RPMI7951 (cell line): Measurements from ENCODE around the gene MCUB. TPM values are rescaled to one million over a fixed set of nuclear protein-coding genes. Genes with fewer than 3 reads are reported as not detected.
"Not testable (repeated sequence)": the region's sequence is repeated elsewhere in the genome, so short reads cannot be mapped to it uniquely, and the experiment has no call there.

Source experiments
- DNase-seq: peaks from one replicate; pipeline ENCODE4 v3.0.0-alpha.2; 2012; ENCODE audit warnings: low read depth
- total RNA-seq: library from RNA; depleted of rRNA; stranded (reverse); fragments of >200 nt; shearing (Covaris generic); gene quantifications from 2 replicates; pipeline ENCODE4 v1.2.3, GENCODE V29; 2014; rRNA removed

MCUB gene, protein sequence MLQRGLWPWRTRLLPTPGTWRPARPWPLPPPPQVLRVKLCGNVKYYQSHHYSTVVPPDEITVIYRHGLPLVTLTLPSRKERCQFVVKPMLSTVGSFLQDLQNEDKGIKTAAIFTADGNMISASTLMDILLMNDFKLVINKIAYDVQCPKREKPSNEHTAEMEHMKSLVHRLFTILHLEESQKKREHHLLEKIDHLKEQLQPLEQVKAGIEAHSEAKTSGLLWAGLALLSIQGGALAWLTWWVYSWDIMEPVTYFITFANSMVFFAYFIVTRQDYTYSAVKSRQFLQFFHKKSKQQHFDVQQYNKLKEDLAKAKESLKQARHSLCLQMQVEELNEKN
- 47.5 and 51.3 TPM in 2 replicates for total RNA-seq

DNA sequence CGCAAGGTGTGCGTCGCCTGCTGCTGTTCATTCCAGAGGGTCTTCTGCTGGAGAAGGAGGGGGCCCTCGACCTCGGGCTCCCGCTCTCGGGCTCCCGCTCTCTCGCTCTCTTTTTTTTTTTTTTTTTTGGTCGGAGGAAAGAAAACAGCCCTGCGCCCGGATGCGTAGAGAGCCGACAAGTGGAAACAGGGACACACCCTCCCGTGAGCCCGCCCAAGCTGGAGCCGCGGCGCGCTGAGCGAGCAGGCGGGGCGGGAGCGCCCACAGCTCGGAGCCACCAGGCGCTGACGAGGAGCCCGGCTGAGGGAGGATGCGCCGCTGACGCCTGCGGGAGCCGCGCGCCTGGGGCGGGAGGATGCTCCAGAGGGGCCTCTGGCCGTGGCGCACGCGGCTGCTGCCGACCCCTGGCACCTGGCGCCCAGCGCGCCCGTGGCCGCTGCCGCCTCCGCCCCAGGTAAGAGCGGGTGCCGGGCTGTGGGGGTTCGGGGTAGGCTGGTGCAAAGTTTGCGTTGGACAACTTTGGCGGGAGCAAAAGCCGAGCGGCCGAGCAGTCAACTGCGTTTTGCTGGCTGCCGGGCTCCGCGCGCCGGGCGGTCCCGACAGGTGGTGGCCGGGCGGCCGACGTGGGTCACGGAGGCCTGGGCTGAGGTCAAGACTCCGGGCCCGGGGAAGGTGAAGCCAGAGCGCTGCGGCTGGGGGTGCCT lies at the start of gene MCUB:
MCUB (plus strand) TSS at position 264 of the 704 bp plus-strand sequence; CDS start at position 356, 92 bp downstream.
- peak; percentile 88 for DNase-seq

DNA sequence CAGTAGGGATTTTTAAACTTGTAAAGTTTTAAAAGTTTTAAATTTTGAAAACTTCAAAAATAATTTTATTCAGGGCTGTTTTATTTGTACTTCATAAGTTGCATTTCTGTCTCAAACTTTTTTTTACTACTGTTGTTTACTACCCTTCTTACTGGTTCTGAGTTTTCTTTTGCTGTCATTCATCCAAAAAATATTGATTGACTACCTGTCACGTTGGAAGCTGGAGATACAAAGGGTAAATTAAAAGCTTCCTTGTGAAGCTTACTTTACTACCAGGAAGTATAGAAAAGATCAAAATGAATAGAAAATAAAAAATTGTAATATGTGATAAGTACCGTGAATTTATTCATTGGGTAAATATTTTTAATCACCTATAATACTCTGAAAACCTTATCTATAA lies 49.4 kb upstream of the MCUB start:
- DNase-seq, result no peak

DNA sequence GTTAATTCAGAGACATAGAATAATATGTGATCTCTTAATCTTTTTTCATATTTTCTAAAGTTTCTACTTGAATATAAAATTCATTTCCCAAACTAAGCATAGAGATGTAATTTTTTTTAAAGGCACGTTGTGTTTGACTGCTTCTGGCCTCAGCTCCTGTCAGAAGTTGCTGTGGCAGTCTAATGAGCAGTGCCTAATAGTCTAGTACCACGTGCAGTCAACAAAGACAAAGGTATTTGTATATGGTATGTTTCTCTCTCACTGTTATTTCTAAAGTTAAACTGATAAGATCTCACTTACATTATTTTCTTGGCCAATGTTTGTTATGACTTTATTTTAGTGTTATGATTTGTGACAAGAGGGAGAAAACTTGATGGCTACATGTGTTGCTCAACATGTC lies 48.6 kb upstream of the MCUB start:
- DNase-seq, result no peak

DNA sequence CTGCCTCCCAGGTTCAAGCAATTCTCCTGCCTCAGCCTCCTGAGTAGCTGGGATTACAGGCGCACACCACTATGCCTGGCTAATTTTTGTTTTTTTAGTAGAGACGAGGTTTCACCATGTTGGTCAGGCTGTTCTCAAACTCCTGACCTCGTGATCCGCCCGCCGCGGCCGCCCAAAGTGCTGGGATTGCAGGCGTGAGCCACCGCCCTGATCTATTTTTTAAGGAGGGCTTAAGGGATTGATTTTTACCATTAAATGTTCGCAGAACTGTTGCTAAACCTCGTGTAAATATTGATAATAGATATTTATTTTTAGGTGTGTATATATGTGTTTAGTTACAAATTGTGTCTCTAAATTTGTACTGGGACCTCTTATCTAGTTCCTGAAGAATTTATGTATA lies 46.7 kb upstream of the MCUB start:
- not testable (repeated sequence) for DNase-seq

DNA sequence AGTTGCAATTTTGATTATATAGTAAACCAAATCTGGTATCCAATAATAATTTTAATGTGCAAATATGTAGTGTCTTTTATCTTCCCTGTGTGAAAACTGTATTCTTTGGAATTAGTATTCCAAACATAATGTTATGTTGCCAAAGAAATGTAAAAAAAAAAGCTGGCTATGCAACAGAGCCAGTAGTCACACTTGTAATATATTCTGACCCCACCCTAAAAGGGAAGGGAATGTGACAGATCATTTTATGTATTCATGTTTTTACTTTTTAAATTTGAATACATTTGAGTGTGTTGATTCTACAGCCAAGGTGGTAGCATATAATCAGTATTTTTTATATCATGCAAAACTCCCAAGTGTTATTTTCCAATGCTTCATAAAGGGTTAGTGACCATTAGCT lies 27.9 kb upstream of the MCUB start:
- no peak for DNase-seq

DNA sequence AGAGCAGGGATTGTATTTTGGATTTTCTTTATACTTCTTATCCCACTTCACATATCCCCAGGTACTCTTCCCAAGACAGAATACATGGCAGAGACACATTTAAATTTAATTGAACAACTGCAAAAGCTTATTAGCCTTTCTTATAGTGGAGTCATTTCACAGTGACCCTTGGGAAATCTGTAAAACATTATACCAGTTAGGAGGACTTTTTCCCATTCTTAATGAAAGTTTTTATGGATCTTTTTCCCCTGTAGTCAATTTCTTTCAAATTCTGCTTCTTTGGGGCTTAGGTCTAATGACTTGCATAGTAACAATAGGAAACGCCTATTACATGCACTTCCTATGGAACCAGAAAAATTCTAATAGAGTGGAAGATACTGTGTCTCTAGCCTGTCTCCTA lies 14.6 kb upstream of the MCUB start:
- DNase-seq, result no peak

DNA sequence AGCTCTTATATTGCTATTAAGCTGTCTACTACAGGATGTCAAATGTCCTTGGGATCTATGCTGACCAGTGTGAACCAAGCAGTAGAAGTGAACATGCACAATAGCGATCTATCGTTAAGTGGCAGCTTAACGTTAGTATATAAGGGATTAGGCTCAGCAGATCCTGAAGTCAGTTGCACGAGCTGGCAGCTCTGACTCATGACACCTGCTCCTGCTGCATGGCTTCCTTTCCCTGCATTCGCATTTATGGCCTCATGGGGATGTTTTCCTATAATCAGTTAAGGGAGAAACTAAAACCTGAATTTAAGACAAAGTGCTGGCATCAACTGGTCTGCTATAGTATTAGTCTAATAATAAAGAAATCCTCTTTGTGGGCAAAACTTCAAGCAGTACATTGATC lies 12.7 kb upstream of the MCUB start:
- no peak for DNase-seq

DNA sequence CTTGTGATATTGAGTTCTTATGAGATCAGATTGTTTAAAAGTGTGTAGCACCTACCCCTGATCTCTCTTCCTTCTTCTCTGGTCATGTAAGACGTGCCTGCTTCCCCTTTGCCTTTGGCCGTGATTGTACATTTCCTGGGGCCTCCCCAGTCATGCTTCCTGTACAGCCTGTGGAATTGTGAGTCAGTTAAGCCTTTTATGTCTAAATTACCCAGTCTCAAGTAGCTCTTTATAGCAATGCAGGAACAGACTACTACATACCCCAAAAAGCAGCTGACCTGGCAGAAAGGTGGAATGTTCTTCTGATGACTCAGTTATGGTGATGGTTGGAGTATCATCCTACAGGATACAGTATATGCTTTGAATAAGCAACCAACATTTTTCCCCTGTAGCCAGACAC lies 11.4 kb upstream of the MCUB start:
- peak; percentile 77 for DNase-seq

DNA sequence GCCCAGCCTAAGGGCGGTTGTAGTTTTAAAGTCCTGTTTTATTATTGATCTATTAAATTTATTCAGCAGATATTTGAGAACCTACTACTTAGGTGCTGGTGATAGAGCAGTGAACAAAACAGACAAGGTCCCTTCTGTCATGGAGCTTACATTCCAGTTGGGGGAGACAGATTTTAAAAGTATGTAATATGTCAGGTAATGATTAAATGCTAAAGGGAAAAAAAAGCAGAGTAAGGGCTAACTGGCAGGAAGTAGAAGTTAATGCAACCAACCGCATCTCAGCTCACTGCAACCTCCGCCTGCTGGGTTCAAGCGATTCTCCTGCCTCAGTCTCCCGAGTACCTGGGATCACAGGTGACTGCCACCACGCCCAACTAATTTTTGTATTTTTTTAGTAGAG lies 7.8 kb upstream of the MCUB start:
- no peak for DNase-seq

DNA sequence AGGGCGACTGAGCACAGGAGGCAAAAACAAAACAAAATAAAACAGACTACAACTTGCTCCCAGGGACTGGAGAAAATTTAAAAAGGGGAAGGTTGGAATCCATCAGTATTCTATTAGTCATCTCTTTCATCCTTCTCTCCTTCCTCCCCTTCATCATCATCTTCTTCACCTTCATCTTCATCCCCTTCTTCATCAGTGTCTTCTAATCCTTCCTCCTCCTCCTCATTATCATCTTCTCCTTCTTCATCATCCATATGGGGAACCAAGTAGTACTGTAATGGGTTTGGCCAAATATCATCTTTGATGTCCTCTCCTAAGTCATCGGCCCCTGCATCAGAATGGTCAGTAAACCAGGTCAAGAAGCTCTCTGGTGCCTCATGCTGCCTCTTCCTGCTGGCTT lies 6.9 kb upstream of the MCUB start:
- no peak for DNase-seq

DNA sequence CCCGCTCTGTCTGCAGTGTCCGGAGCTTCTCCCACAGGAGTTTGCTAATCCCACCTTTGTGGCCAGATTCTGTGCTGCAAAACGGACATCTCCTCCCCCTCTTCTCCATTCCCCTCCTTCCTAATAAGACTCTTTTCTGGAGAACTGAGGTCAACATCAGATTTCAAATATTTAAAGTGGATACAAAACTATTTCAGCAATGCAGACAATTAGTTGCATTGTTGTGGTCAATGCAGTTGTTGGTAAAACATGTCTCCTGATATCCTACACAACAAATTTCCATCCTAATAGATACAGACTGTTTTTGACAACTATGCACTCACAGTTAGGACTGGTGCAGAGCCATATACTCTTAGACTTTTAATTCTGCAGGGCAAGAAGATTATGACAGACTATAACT lies 5.1 kb upstream of the MCUB start:
- no peak for DNase-seq

DNA sequence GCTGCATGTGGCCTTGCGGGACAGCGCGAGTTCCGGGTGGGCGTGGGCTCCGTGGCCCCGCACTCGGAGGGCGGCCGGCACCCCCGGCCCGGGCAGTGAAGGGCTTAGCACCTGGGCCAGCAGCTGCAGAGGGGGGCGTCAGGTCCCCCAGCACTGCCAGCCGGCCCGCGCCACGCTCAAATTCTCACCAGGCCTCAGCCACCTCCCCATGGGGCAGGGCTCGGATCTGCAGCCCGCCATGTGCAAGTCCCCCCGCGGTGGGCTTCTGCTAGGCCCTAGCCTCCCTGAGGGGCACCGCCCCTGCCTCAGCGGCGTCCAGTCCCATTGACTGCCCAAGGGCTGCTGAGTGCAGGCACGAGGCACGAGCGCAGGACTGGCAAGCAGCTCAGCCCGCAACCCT lies 2.6 kb upstream of the MCUB start:
- no peak for DNase-seq

DNA sequence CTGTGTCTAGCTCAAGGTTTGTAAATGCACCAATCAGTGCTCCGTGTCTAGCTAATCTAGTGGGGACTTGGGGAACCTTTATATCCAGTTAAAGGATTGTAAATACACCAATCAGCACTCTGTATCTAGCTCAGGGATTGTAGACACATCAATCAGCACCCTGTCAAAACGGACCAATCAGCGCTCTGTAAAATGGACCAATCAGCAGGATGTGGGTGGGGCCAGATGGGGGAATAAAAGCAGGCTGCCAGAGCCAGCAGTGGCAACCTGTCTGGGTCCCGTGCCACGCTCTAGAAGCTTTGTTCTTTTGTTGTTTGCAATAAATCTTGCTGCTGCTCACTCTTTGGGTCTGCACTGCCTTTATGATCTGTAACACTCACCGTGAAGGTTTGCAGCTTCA lies 2.0 kb upstream of the MCUB start:
- peak; percentile 2 for DNase-seq

DNA sequence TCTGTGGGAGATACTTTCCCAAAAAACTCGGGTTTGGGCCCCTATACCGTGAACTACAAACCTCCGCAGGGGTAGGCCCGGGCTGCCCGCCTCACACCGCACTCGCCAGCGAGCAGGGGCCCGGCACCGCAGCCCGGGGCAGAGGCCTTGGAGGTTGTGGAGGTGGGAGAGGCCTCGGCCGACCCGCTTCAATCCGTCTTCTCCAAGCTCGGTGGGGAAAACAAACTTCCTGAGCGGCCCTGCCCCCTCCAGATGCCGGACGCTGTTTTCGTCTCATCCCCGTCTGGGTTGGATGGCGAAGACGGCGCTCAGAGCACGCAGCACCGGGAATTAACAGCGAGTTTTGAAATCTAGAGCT lies 442 bp upstream of the MCUB start:
- no peak for DNase-seq

DNA sequence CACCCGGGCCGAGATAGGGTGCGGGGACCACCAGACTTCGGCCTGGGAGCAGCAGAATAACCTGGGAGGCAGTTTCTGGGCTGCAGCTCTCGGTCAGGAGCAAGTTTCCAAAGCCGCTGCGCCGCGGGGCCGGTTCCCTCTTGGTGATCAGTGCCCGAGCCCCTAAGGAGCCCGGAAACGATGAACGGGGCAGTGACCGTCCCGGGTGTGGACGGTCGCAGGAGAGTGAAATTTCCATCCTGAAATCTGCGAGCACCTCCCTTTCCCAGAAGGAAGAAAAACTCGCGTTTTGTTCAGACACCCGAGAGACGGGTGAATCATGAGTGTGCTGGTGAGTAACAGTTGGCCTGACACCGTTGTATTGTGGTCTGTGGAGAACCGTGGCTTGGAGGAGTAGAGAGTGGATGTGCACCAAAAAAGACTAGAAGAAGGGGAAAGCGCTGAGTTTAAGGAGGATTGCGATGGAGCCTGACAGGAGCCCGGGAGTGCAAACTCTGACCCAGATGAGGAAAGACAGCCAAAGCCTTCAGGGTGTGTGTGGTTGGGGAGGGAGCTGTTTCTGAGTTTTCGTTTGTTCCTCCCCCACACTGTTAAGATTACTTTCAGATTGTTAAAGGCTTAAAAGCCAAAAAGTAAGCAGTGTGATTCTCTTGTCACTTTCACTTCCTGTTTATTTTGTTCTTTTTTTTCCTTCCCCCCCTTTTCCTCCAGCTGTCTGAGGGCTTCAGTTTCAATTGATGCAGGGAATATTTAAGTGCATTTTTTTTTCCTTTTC lies 828 bp downstream of the MCUB start:
- DNase-seq, result peak; percentile 80

DNA sequence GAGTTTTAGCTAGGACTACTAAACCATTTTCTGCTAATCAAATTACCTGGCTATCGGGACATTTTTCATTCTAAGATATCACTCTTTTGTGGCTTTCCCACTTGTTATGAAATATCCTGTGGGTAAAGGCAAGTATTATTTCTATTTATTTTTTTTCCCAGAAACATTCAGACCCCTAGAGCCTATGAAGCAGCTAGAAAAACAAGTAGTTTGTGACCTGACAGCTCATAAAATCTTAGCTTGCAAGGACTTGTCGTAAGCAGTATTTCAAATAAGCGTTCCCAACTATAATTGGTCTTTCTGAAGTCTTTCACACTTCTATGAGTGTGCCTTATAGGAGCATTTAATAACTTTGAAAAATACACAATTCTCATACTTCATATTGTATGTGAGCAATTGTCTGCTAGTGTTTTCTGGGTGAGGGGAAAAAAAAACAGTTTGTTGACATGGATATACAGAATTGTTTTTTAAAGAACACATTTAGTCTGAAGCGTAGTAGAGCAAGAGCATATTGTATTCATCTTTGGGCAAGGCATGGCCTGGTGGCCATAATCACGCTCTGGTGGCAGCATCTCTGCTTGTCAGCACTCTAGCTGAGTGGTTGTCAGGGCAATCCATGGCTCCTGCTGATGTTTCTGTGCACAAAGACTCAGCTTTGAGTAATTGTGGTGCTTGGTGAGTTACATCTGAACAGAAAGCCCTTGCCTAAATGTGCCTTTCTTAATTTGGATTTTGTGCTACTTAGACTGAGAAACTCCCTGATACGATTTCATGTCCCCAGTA lies 2.6 kb downstream of the MCUB start:
- no peak for DNase-seq

DNA sequence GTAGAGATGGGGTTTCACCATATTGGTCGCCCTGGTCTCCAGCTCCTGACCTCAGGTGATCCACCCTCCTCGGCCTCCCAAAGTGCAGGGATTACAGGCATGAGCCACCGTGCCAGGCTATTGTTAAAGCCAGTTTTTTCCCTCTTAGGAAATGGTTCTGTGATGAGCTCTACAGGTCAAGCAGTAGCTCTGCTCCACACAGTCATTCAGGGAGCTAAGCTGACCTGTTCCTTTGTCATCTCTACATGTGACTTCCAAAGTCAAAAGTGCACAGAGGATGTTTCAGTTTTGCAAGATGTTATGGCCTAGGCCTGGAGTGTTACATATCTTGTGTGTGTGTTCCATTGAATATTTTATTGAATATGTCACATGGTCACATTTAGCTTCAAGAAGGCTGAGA lies 11.4 kb downstream of the MCUB start:
- DNase-seq, result no peak

DNA sequence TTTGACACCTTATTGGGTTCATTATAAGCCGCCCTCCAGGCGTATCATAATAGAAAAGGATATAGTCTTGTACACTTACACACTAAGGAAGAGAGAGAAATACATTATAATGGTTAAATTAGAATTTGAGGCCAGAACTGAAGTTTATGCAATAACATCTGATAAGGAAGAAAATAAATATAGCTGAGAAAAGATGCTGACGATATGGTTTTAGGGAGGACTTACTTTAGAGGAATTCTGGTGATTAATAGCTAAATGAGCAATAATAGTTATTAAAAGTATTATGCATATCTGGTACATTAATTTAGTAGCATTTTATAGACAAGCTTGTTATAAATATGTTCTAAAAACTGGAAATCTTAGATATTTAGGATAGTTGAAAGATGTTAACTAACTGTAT lies 12.1 kb downstream of the MCUB start:
- no peak for DNase-seq

DNA sequence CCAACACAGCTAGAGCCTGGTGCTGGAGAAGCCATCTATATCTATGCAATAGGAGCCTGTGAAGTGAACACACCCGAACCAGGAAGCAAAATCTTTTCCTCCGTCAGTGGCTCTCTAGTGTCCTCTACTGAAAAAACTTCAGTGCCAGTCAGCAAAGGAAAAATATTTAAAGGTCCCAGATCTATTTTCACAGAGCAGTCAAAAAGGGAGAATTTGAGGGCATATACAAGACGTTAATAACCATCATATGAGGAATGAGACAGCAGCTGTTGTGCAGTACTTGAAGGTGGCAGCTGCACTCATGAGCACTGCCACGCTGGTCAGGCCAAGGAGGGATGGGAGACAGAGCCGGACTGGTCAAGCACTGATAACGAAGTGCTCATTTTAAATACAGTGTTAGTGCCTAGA lies 14.4 kb downstream of the MCUB start:
- peak; percentile 11 for DNase-seq

DNA sequence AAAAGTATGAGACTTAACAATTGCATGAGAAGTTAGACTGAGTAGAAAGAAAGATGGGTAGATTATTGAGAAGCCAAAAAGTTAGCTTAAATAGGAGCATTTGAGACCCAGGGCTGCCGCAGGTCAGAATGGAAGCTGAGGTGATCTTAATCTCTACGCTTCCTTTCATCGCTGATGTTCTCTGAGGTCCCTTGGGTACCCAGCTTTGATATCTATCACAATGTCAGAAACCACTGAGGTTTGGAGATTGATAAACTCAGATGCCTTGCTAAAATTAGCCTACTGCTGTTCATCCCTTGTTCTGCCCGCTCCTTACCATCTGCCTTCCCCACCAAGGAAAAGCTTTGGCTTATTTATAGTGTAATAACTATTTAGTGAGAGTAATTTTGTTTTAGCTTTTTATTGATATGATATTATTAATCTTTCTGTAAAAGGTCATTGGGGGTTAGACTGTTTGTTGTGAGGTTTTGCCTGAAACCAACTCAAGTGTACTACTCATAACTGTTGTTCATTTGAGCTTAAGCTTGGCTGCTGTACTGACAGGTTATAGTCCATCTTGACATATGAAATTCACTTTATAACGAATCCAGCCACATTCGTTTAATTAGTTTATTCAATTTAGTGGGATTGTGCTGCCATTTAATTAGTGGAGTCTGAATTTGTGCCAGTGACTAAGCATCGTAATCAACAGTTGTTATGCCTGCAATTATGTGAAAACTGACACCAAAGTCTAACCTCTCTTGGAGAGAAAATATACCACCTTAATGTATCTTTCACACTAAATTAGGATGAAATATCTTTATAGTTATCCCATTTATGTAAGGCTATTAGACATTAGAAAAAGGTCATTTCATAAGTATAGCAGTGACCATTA lies 15.1 kb downstream of the MCUB start:
- no peak for DNase-seq

DNA sequence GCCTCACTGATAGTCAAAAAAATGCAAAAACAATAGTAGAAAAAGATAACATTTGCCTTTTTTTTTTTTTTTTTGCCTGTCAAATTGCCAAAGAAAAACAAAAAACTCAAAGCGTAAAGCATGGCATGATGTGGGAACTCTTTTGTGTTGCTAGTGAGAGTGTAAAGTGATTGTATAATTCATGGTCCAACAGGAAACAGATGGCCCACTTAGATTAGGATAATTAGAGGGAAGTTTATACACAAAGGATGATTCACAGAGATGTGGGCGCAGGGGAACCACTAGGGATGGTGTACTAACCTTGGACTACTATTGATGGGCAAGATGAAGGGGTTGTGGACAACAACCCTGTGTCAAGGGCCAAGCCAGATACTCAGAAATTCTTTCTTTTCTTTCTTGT lies 16.4 kb downstream of the MCUB start:
- DNase-seq, result peak; percentile 69
